GM12892 (cell line): Measurements from ENCODE around the gene PLAC8.

Source experiments
- POLR2A ChIP-seq: IDR thresholded peaks from 2 replicates; pipeline ENCODE4 v1.6.1; 2011; ENCODE audit warnings: low read depth, low read length, control low read depth
- POLR2AphosphoS5 ChIP-seq: IDR thresholded peaks from 2 replicates; pipeline ENCODE4 v1.6.1; 2011; ENCODE audit warnings: low read depth, low read length, control low read depth

DNA sequence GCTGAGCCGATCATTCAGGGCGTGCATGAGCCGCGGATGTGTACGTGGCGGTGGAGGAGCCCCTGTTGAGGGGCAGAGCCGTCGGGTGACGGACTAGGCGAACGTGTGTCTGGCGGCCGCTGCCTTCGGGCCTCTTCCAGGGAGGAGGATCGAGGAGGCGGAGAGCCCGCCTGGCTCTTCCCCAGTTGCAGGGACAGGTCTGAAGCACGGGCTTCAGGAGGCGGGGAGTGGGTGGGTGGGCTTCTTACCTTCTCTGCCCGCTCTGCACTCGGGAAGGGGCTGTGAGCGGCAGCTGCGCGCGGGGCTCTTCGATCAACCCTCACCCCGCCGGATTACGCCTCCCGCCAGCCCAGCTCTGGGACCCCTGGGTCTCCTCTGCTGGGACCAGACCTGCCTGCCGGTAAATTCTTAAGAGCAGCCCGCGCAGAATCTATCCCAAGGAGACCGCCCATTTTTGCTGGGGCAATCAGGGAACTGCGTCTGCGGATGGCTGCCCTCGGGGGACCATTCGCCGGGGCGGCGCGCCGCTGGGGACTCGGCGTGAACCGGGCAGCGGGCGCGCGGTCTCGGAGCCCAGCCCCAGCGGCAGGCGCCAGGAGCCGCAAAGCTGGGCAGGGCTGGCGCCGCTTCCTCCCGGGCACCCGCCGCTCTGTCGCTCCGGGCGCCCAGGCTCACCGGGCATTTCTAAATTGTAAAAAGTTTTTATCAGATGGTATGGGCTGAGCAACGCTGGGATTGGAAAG, 4.9 kb downstream of the PLAC8 start:
- no peak for TF ChIP-seq POLR2A
- no peak for TF ChIP-seq POLR2AphosphoS5
